ENCODE measurements around the gene PPP1R3D. TPM values are rescaled to one million over a fixed set of nuclear protein-coding genes. Genes with fewer than 3 reads are reported as not detected.

Gene PPP1R3D
- total RNA-seq, 1 experiment from 2014 or later: 2.4 TPM

DNA sequence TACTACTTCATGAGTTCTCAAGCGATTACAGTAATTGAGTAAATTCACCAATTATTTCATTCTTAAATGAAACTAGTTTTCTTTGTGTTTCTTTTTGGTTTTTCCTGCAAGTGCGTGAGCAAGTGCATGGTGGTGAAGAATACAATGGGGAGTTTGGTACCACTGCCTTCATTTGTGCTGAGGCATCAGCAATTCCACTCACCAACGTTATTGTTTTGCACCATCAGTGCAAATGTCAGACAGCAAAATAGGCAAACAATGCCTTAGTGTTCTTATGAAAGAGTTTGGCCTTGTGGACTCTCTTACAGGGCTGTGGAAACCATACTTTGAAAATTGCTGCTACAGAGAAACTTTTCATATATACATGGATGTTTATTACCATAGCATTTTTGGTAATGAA, 26.3 kb upstream of the PPP1R3D start:
- no TSS peak for BruUV-seq (replicated peaks)
- peaks cover 8% of the 10 kb centered on the region for H3K4me1 Mint-ChIP-seq (ENCODE audit: insufficient read depth, unreplicated experiment)
- DNase-seq (ENCODE audit: unreplicated experiment): no peak
- TF ChIP-seq CTCF (IDR thresholded peaks at IDR 0.05; ENCODE audit: unreplicated experiment): no peak
- ChIA-PET POLR2A (no interaction called here), CTCF (no interaction called here)
- no peak overlapping the region for H3K27ac Mint-ChIP-seq (ENCODE audit: low read depth, unreplicated experiment)
- no peak overlapping the region for H3K4me3 Mint-ChIP-seq (ENCODE audit: unreplicated experiment)
- no peaks in the 10 kb centered on the region for H3K36me3 Mint-ChIP-seq (ENCODE audit: insufficient read depth, unreplicated experiment)
- H3K27me3 Mint-ChIP-seq (ENCODE audit: insufficient read depth, unreplicated experiment): no peaks in the 10 kb centered on the region
- no peaks in the 10 kb centered on the region for H3K9me3 Mint-ChIP-seq (ENCODE audit: unreplicated experiment)
- intact Hi-C loops (cut with micrococcal nuclease): no loop called here

DNA sequence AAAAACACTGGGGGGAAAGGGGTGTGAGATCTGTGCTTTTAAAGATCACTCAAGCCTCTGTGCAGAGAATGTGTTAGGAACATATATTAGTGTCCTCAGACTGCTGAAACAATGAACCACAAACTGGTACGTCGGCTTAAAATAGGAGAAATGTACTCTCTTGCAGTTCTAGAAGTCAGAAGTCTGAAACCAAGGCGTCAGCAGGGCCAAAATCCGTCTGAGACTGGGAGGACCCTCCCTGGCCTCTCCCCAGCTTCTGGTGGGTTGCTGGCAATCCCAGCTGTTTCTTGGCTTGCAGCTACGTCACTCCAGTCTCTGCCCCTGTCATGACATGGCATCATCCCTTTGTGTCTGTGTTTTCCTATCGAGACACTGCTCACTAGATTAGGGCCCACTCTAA, 22.1 kb upstream of the PPP1R3D start:
- no peak for DNase-seq (ENCODE audit: unreplicated experiment)
- Mint-ChIP-seq H3K9me3 (ENCODE audit: unreplicated experiment) (no peaks in the 10 kb centered on the region), H3K27me3 (ENCODE audit: insufficient read depth, unreplicated experiment) (no peaks in the 10 kb centered on the region), H3K36me3 (ENCODE audit: insufficient read depth, unreplicated experiment) (no peaks in the 10 kb centered on the region), H3K4me1 (ENCODE audit: insufficient read depth, unreplicated experiment) (peaks cover 12% of the 10 kb centered on the region), H3K27ac (ENCODE audit: low read depth, unreplicated experiment) (no peak overlapping the region), H3K4me3 (ENCODE audit: unreplicated experiment) (no peak overlapping the region)
- no TSS peak for BruUV-seq (replicated peaks)
- intact Hi-C loops (cut with micrococcal nuclease): no loop called here
- ChIA-PET CTCF (interaction anchor here (0.6 to 22.6 kb wide), 7 partner anchors 9 to 515 kb away, joined by 3 to 360 read pairs (median 4); no protein-coding TSS in a partner anchor), POLR2A (interaction anchor here (1.3 to 4.0 kb wide), 3 partner anchors 10 to 21 kb away, joined by 4 to 32 read pairs (median 23); partner anchors contain the start of genes FAM217B and PPP1R3D)
- no peak for TF ChIP-seq CTCF (IDR thresholded peaks at IDR 0.05; ENCODE audit: unreplicated experiment)

- H3K27me3 Mint-ChIP-seq (ENCODE audit: insufficient read depth, unreplicated experiment): no peaks in the 10 kb centered on the region
- H3K4me3 Mint-ChIP-seq (ENCODE audit: unreplicated experiment): no peak overlapping the region
- no TSS peak for BruUV-seq (replicated peaks)
- POLR2A ChIA-PET: interaction anchor here (0.7 to 4.0 kb wide), 4 partner anchors 9 to 21 kb away, joined by 3 to 32 read pairs (median 14); partner anchors contain the start of genes FAM217B and PPP1R3D
- intact Hi-C loops (cut with micrococcal nuclease): no loop called here
- no peak overlapping the region for H3K27ac Mint-ChIP-seq (ENCODE audit: low read depth, unreplicated experiment)
- no peak for DNase-seq (ENCODE audit: unreplicated experiment)
- H3K36me3 Mint-ChIP-seq (ENCODE audit: insufficient read depth, unreplicated experiment): no peaks in the 10 kb centered on the region
- peaks cover 12% of the 10 kb centered on the region for H3K4me1 Mint-ChIP-seq (ENCODE audit: insufficient read depth, unreplicated experiment)
- TF ChIP-seq CTCF (IDR thresholded peaks at IDR 0.05; ENCODE audit: unreplicated experiment): no peak
- CTCF ChIA-PET: interaction anchor here (0.7 to 22.6 kb wide), 6 partner anchors 9 to 91 kb away, joined by 4 to 360 read pairs (median 8); no protein-coding TSS in a partner anchor
- H3K9me3 Mint-ChIP-seq (ENCODE audit: unreplicated experiment): no peaks in the 10 kb centered on the region
Measured at GRCh38 chr20:59961423-59961822, 21.3 kb upstream of the PPP1R3D start.

DNA sequence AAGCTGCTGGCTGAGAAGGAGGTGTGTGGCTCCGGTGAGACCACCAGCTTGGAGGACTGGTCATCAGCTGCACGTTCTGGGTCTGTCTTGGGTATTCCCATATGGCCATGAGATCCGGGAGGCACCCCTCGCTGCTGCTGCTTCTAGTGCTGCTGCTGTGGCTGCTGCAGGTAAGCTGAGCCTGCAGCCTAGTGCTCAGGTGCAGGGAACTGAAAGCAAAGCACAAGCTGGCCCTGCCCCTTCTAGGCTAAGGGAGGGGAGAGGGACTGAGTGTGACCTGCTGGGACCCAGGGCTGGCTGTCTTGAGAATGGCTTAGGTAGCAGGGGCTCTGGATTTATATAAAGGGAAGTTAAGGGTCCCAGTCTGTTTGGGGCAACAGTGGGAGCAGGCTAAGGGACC, 18.5 kb upstream of the PPP1R3D start:
- no peak for TF ChIP-seq CTCF (IDR thresholded peaks at IDR 0.05; ENCODE audit: unreplicated experiment)
- no TSS peak for BruUV-seq (replicated peaks)
- CTCF ChIA-PET: interaction anchor here (0.7 to 22.6 kb wide), 5 partner anchors 9 to 388 kb away, joined by 3 to 360 read pairs (median 4); no protein-coding TSS in a partner anchor

More for the DNA sequence above, 18.5 kb upstream of the PPP1R3D start:
- Mint-ChIP-seq H3K36me3 (ENCODE audit: insufficient read depth, unreplicated experiment) (no peaks in the 10 kb centered on the region), H3K4me3 (ENCODE audit: unreplicated experiment) (no peak overlapping the region), H3K4me1 (ENCODE audit: insufficient read depth, unreplicated experiment) (peaks cover 12% of the 10 kb centered on the region), H3K27me3 (ENCODE audit: insufficient read depth, unreplicated experiment) (no peaks in the 10 kb centered on the region), H3K27ac (ENCODE audit: low read depth, unreplicated experiment) (no peak overlapping the region), H3K9me3 (ENCODE audit: unreplicated experiment) (no peaks in the 10 kb centered on the region)
- DNase-seq (ENCODE audit: unreplicated experiment): no peak
- intact Hi-C loops (cut with micrococcal nuclease): no loop called here
- POLR2A ChIA-PET: interaction anchor here (1.0 to 1.2 kb wide), 2 partner anchors 11 to 12 kb away, joined by 3 read pairs; no protein-coding TSS in a partner anchor

All from MCF 10A (cell line).